GM21423 (cell line): ENCODE measurements around the gene ZNF778.
"Not testable (repeated sequence)": the region's sequence is repeated elsewhere in the genome, so short reads cannot be mapped to it uniquely, and the experiment has no call there.

Experiments
- ATAC-seq: cut with Tn5 transposase; IDR thresholded peaks from one replicate; pipeline ENCODE4 v1.9.1; 2021; ENCODE audit warnings: mild to moderate bottlenecking, moderate library complexity; ENCODE audit not compliant: unreplicated experiment

The ZNF778 gene

GRCh38 chr16:89179656-89180315 is 37.7 kb upstream of the ZNF778 start:
- ATAC-seq = no peak

- no peak for ATAC-seq
These were observed 34.0 kb upstream of the ZNF778 start for GRCh38 chr16:89183463-89183862.

GRCh38 chr16:89183975-89184676 is 33.4 kb upstream of the ZNF778 start:
- no peak for ATAC-seq

- ATAC-seq = no peak
These were observed 32.9 kb upstream of the ZNF778 start for GRCh38 chr16:89184677-89184932.

DNA sequence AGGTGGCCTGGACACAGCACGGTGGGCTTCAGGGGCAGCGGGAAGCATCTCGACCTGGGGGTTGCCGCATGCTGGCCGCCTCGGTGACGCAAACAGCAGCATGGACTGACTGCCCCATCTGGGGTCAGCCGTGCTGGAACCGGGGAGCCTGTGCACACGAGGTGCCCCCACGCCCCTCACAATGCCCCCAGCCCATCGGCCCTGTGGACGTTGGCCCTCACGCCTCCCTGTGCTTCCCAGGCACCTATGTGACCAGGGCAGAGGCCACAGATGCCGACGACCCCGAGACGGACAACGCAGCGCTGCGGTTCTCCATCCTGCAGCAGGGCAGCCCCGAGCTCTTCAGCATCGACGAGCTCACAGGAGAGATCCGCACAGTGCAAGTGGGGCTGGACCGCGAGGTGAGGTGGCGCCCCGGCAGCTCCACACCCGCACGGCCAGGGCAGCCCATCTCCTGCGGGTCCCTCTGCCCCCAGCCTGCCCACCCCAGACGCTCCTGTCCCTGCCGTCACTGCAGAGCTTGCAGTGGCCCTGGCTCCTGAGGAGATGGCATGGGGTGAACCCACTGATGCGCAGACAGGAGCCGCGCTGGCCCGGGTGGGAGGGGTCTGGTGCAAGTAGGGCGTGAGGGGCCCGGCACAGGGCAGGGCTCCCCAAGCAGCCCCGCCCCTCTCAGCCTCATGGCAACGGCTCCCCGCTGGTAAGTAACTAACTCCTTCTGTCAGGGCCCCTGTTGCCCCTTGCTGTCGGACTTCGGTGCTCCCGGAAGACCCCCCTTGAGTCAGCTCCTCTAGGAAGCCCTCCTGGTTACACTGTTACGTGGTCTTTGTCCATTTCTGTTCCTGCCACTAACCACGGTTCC is 32.3 kb upstream of the ZNF778 start:
- no peak for ATAC-seq

DNA sequence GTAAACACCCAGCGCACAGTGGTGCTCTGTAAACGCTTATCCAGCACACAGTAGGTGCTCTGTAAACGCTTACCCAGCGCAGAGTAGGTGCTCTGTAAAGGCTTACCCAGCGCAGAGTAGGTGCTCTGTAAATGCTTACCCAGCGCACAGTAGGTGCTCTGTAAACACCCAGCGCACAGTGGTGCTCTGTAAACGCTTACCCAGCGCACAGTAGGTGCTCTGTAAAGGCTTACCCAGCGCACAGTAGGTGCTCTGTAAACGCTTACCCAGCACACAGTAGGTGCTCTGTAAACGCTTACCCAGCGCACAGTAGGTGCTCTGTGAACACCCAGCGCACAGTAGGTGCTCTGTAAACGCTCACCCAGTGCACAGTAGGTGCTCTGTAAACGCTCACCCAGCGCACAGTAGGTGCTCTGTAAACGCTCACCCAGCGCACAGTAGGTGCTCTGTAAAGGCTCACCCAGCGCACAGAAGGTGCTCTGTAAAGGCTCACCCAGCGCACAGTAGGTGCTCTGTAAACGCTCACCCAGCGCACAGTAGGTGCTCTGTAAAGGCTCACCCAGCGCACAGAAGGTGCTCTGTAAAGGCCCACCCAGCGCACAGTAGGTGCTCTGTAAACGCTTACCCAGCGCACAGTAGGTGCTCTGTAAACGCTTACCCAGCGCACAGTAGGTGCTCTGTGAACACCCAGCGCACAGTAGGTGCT is 31.5 kb upstream of the ZNF778 start:
- ATAC-seq = not testable (repeated sequence)

GRCh38 chr16:89186593-89187031 is 30.9 kb upstream of the ZNF778 start:
- ATAC-seq = not testable (repeated sequence)

DNA sequence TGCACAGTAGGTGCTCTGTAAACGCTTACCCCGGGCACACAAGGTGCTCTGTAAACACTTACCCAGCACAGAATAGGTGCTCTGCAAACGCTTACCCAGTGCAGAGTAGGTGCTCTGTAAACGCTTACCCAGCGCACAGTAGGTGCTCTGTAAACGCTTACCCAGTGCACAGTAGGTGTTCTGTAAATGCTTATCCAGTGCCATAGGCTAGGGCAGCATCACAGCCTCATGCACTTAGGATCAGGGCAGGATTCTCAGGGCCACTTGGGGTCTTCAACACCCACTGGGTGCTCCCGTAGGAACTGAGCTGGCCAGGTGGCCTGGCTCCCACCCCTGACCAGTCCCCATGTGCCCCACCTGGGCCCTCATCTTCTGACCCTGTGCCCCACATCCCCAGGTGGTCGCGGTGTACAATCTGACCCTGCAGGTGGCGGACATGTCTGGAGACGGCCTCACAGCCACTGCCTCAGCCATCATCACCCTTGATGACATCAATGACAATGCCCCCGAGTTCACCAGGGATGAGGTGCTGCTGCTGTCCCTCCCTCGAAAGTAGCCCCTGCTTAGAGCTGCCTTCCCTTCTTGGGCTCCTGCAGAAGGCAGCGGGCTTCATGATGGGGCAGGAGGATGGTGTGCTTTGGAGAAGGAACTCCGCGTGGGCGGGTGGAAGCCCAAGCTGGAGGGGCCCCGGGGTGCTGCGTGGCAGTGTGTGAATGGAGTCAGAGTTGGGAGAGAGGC is 30.3 kb upstream of the ZNF778 start:
- no peak for ATAC-seq

- no peak for ATAC-seq
These were observed 29.6 kb upstream of the ZNF778 start for GRCh38 chr16:89187770-89188392.

GRCh38 chr16:89188471-89189357 is 28.8 kb upstream of the ZNF778 start:
- ATAC-seq = not testable (repeated sequence)

DNA sequence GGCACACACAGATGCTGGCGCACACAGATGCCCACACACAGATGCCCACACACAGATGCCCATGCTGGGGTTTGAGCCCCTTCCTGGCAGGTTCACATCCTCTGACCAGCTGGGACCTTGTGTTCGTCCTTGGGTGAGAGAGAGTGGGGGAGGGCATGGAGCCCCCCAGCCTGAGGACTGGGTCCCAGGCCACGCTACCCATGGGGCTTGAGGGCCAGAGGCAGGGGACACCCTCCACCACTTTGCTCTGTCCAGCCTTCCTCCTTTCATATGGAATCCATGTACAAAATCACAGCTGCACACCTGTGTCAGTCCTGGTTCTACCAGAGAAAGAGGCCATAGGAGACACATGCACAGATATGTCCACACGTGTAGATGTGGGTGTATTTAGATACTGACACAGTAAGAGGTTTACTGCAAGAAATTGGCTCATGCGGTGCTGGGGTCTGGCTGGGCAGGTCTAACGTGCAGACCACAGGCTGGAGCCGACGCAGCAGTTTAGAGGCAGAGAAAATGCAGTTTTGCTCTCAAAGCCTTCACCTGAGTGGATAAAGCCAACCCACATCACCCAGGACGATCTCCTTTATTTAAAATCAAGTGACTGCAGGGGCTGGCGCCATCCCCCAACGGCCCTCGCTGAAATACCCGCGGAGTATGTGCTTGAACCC is 28.0 kb upstream of the ZNF778 start:
- no peak for ATAC-seq

DNA sequence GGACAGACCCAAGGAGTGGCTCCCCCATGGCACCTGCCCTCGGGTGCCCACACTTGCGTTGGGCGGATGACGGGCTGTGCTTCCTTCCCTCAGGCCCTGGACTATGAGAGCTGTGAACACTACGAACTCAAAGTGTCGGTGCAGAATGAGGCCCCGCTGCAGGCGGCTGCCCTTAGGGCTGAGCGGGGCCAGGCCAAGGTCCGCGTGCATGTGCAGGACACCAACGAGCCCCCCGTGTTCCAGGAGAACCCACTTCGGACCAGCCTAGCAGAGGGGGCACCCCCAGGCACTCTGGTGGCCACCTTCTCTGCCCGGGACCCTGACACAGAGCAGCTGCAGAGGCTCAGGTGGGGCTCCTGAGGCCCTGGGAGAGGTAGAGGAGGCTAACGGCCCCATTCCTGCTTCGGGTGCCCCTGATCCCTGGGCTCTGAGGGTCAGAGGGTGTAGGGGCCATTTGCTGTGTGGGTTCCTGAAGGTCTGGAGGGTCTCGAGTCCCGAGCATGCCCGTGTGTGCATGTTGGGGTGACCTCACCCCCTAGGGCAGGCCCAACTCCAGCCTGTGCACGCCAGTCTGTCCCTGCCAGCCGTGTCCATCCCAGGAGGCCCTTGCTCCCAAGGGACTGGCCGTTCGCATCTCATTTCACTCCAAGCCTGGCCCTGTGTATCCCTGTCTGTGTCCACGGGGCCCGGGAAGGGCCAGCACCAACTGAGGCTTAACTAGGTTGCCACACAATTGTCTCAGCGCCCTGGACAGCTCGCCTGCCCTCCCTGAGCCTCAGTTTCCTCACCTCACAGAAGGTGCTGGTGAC is 27.1 kb upstream of the ZNF778 start:
- no peak for ATAC-seq

DNA sequence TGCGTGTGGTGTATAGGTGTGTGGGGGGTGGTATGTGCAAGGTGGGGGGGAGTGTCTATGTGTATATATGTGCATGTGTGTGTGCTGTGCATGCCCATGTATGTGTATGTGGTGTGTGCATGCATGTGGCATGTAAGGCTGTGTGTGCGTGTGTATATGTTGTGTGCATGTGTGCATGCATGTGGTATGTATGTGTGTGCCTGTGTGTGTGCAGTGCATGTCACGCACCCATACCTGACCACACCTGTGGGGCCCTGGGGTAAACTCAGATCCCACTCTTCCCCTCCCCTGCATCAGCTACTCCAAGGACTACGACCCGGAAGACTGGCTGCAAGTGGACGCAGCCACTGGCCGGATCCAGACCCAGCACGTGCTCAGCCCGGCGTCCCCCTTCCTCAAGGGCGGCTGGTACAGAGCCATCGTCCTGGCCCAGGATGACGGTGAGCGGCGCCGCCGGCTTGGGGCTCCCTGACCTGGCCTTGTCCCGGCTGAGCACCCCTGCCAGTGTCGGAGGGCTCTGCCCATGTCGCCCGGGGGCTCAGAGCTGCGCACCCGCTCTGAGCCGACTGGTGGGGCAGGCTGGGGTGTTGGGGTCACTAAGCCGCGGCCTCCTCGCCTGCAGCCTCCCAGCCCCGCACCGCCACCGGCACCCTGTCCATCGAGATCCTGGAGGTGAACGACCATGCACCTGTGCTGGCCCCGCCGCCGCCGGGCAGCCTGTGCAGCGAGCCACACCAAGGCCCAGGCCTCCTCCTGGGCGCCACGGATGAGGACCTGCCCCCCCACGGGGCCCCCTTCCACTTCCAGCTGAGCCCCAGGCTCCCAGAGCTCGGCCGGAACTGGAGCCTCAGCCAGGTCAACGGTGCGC is 26.2 kb upstream of the ZNF778 start:
- no peak for ATAC-seq

- no peak for ATAC-seq
These were observed 25.7 kb upstream of the ZNF778 start for GRCh38 chr16:89191901-89192185.

DNA sequence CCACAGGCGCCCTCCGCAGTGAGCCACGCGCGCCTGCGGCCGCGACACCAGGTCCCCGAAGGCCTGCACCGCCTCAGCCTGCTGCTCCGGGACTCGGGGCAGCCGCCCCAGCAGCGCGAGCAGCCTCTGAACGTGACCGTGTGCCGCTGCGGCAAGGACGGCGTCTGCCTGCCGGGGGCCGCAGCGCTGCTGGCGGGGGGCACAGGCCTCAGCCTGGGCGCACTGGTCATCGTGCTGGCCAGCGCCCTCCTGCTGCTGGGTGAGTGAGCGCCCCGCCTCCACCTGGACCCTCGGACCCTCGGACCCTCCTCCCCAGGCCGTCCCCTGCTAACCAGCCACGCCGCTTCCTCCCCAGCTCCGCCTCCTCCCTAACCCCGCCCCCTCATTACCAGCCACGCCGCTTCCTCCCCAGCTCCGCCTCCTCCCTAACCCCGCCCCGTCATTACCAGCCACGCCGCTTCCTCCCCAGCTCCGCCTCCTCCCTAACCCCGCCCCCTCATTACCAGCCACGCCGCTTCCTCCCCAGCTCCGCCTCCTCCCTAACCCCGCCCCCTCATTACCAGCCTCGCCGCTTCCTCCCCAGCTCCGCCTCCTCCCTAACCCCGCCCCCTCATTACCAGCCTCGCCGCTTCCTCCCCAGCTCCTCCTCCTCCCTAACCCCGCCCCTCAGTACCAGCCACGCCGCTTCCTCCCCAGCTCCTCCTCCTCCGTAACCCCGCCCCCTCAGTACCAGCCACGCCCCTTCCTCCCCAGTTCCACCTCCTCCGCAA is 25.1 kb upstream of the ZNF778 start:
- not testable (repeated sequence) for ATAC-seq

DNA sequence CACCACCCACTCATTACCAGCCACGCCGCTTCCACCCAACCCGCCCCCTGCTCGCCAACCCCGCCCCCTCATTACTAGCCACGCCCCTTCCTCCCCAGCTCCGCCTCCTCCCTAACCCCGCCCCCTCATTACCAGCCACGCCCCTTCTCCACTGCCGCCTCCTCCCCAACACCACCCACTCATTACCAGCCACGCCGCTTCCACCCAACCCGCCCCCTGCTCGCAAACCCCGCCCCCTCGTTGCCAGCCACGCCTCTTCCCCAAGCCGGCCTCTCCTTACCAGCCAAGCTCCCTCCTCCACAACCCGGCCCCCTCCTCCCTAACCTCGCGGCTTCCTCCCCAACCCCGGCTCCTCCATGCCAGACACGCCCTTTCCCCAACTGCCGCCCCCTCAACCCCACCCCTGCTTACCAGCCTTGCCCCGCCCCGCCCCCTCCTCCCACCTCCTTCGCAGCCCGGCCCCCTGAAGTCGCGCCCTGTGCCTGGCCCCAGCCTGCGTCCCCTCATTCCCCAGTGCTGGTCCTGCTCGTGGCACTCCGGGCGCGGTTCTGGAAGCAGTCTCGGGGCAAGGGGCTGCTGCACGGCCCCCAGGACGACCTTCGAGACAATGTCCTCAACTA is 24.4 kb upstream of the ZNF778 start:
- no peak for ATAC-seq
